Epithelial cell of prostate (primary cell): ENCODE data around the gene DVL1.
A peak's percentile ranks its signal among the peaks of the same experiment; 100 is the strongest.

Experiments
- DNase-seq: peaks from one replicate; pipeline ENCODE4 v3.0.0-alpha.2; 2011; ENCODE audit warnings: low read depth, low spot score
- H3K27ac ChIP-seq: fragments of 450-650 bp; 2 replicates; pipeline ENCODE4 v1.5.1; 2017; ENCODE audit warnings: mild to moderate bottlenecking

Gene DVL1

GRCh38 chr1:1304331-1305299 lies 44.6 kb downstream of the DVL1 start:
- DNase-seq: no peak
- peak overlapping the region; percentile 63 for H3K27ac ChIP-seq

- DNase-seq: no peak
- H3K27ac ChIP-seq: no peak overlapping the region
Measured at GRCh38 chr1:1303736-1304135, 45.5 kb downstream of the DVL1 start.

GRCh38 chr1:1302951-1303509 lies 46.2 kb downstream of the DVL1 start:
- no peak for DNase-seq
- H3K27ac ChIP-seq: no peak overlapping the region

- no peak for DNase-seq
- no peak overlapping the region for H3K27ac ChIP-seq
Measured at GRCh38 chr1:1302006-1302430, 47.2 kb downstream of the DVL1 start.

- no peak overlapping the region for H3K27ac ChIP-seq
- DNase-seq: no peak
Measured at GRCh38 chr1:1300352-1300739, 48.9 kb downstream of the DVL1 start.

GRCh38 chr1:1299686-1300351 lies 49.4 kb downstream of the DVL1 start:
- no peak overlapping the region for H3K27ac ChIP-seq
- DNase-seq: no peak

- H3K27ac ChIP-seq: no peak overlapping the region
- DNase-seq: no peak
Measured at GRCh38 chr1:1298861-1299685, 50.1 kb downstream of the DVL1 start.

GRCh38 chr1:1297802-1298424 lies 51.3 kb downstream of the DVL1 start:
- no peak overlapping the region for H3K27ac ChIP-seq

GRCh38 chr1:1296070-1297061 lies 52.9 kb downstream of the DVL1 start:
- H3K27ac ChIP-seq: no peak overlapping the region
- no peak for DNase-seq

More at GRCh38 chr1:1297802-1298424, 51.3 kb downstream of the DVL1 start:
- DNase-seq: no peak

GRCh38 chr1:1295154-1295923 lies 53.9 kb downstream of the DVL1 start:
- DNase-seq: no peak
- H3K27ac ChIP-seq: no peak overlapping the region

GRCh38 chr1:1294250-1294890 lies 54.8 kb downstream of the DVL1 start:
- H3K27ac ChIP-seq: no peak overlapping the region
- DNase-seq: no peak

GRCh38 chr1:1293263-1294249 lies 55.7 kb downstream of the DVL1 start:
- DNase-seq: no peak
- H3K27ac ChIP-seq: no peak overlapping the region

- DNase-seq: no peak
- H3K27ac ChIP-seq: no peak overlapping the region
Measured at GRCh38 chr1:1292851-1293250, 56.4 kb downstream of the DVL1 start.

GRCh38 chr1:1292442-1292779 lies 56.8 kb downstream of the DVL1 start:
- no peak overlapping the region for H3K27ac ChIP-seq
- no peak for DNase-seq

- H3K27ac ChIP-seq: no peak overlapping the region
- peak; percentile 26 for DNase-seq
Measured at GRCh38 chr1:1291548-1292441, 57.4 kb downstream of the DVL1 start.
